Breast epithelium (tissue), 3 donors: ENCODE measurements around the gene VPS13D.

ENCODE experiments used
- CTCF ChIP-seq, 3 donors: fragments of 450-650 bp; IDR thresholded peaks; one replicate each; pipeline ENCODE4 v1.5.1; 2016 to 2017; ENCODE audit warnings: antibody characterized with exemption in 3 of 3, mild to moderate bottlenecking in 3 of 3, moderate library complexity in 3 of 3
- POLR2A ChIP-seq: fragments of 450-650 bp; IDR thresholded peaks from one replicate; pipeline ENCODE4 v1.6.1; 2016; ENCODE audit warnings: antibody characterized with exemption, mild to moderate bottlenecking, moderate library complexity
- POLR2AphosphoS5 ChIP-seq, 3 donors: sonication (generic); formaldehyde crosslinking; IDR thresholded peaks; one replicate each; pipeline ENCODE4 v1.6.1; 2017; ENCODE audit warnings: antibody characterized with exemption in 3 of 3

GRCh38 chr1:12200208-12200607 lies 29.6 kb upstream of the VPS13D start:
- no peak for TF ChIP-seq POLR2AphosphoS5 (IDR thresholded peaks at IDR 0.05)
- TF ChIP-seq POLR2A, result no peak
- no peak for TF ChIP-seq CTCF (IDR thresholded peaks at IDR 0.05)
